Natural killer cell (primary cell): ENCODE data around the gene UCHL5. TPM values are rescaled to one million over a fixed set of nuclear protein-coding genes. Genes with fewer than 3 reads are reported as not detected.
"Not testable (repeated sequence)": the region's sequence is repeated elsewhere in the genome, so short reads cannot be mapped to it uniquely, and the experiment has no call there.

ENCODE experiments used
- ATAC-seq, 3 donors: fragments of 150-1000 bp in 2 of 3; fragments of 200-7000 bp in 1 of 3; cut with Tn5 transposase; 1 replicate in 1 of 3; 2 replicates in 2 of 3; pipeline ENCODE4 v1.10.0; 2021; ENCODE audit warnings: mild to moderate bottlenecking in 2 of 3, moderate library complexity in 2 of 3
- DNase-seq, 2 donors: peaks; one replicate each; pipeline versions ENCODE4 v3.0.0 to v3.0.0-alpha.2; 2013 to 2021; ENCODE audit warnings: mixed read lengths in 1 of 2
- H3K27ac ChIP-seq: one replicate; pipeline ENCODE4 v1.5.1; 2013; ENCODE audit warnings: mild to moderate bottlenecking, low read length
- H3K27me3 ChIP-seq: one replicate; pipeline ENCODE4 v1.6.1; 2013; ENCODE audit warnings: low read length; ENCODE audit not compliant: control insufficient read depth, insufficient read depth
- H3K36me3 ChIP-seq: one replicate; pipeline ENCODE4 v1.6.1; 2013; ENCODE audit warnings: low read length; ENCODE audit not compliant: control insufficient read depth, insufficient read depth
- H3K4me1 ChIP-seq: one replicate; pipeline ENCODE4 v1.6.1; 2013; ENCODE audit warnings: low read length; ENCODE audit not compliant: control insufficient read depth, insufficient read depth
- H3K4me3 ChIP-seq: one replicate; pipeline ENCODE4 v1.5.1; 2013; ENCODE audit warnings: low read length
- H3K9me3 ChIP-seq: one replicate; pipeline ENCODE4 v1.6.1; 2013; ENCODE audit warnings: low read length; ENCODE audit not compliant: control insufficient read depth, insufficient read depth
- H3K27ac Mint-ChIP-seq, 2 donors: one replicate each; pipeline ENCODE4 v1.8.0; 2022; ENCODE audit warnings: mild to moderate bottlenecking in 2 of 2, mixed read lengths in 2 of 2, moderate library complexity in 1 of 2
- H3K27me3 Mint-ChIP-seq, 2 donors: one replicate each; pipeline ENCODE4 v1.8.0; 2022; ENCODE audit warnings: low read depth in 2 of 2, mixed read lengths in 2 of 2
- H3K36me3 Mint-ChIP-seq: one replicate; pipeline ENCODE4 v1.8.0; 2022; ENCODE audit warnings: mixed read lengths
- H3K4me1 Mint-ChIP-seq, 2 donors: one replicate each; pipeline ENCODE4 v1.8.0; 2022; ENCODE audit warnings: mixed read lengths in 2 of 2
- H3K4me3 Mint-ChIP-seq: one replicate; pipeline ENCODE4 v1.8.0; 2022; ENCODE audit warnings: mild to moderate bottlenecking, moderate library complexity, mixed read lengths
- H3K9me3 Mint-ChIP-seq, 2 donors: one replicate each; pipeline ENCODE4 v1.8.0; 2022; ENCODE audit warnings: mixed read lengths in 2 of 2
- CTCF ChIP-seq: fragments of 200-600 bp; IDR thresholded peaks from one replicate; pipeline ENCODE4 v1.8.0; 2022; ENCODE audit warnings: antibody characterized with exemption
- whole genome bisulfite sequencing: methylation state at CpG from one replicate; pipeline ENCODE4 v1.1.7; 2013; ENCODE audit warnings: missing lambda C conversion rate; ENCODE audit not compliant: insufficient coverage; 5-methylcytosine and 5-hydroxymethylcytosine counted together
- intact Hi-C: fragments of 100-400 bp; cut with micrococcal nuclease; formaldehyde crosslinking; loops from one replicate; pipeline ENCODE4 v1.14.2; 2022
- total RNA-seq, 4 donors: library from RNA; stranded (reverse); fragments of 120-200 nt in 1 of 4; gene quantifications; one replicate each; pipeline versions ENCODE4 v1.2.3 to v1.2.4, GENCODE V29; 2013 to 2022

The UCHL5 gene
- total RNA-seq, 3 donors from 2014 or later (not counting 1 experiment from before 2014, with no cell fraction given), result 44.3 to 53.9 (median 51.9) TPM

DNA sequence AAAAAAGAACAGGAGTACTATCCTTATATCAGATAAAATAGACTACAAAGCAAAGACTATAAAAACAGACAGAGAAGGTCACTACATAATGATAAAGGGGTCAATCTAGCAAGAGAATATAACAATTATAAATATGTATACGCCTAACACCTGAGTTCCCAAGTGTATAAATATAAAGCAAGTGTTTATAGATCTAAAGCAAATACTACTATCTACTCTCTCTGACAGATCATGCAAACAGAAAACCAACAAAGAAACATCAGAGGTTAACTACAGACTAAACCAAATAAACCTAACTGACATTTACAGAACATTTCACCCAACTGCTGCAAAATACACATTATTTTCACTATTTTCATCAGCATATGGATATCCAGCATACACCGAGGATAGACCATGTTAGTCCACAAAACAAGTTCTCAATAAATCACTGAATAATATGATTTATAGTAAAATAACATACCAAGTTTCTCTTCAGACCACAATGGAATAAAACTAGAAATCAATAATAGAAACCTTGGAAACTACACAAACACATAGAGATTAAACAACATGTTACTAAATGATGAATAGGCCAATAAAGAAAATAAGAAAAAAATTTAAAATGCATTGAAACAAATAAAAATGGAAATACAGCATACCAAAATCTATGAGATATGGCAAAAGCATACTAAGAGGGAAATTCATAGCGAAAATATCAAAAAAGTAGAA is 22.7 kb downstream of the UCHL5 start:
- Histone ChIP-seq H3K27me3 (no peaks in the 10 kb centered on the region), H3K4me1 (no peaks in the 10 kb centered on the region), H3K27ac (no peak overlapping the region), H3K9me3 (no peaks in the 10 kb centered on the region), H3K36me3 (peaks cover under 1% of the 10 kb centered on the region), H3K4me3 (no peak overlapping the region)
- no peak for DNase-seq
- Mint-ChIP-seq H3K4me1 (peaks cover 39 to 57% of the 10 kb centered on the region in 2 donors), H3K27ac (peak overlapping the region; percentile 4 to 54), H3K27me3 (no peaks in the 10 kb centered on the region), H3K36me3 (no peaks in the 10 kb centered on the region), H3K4me3 (no peak overlapping the region), H3K9me3 (no peaks in the 10 kb centered on the region)
- ATAC-seq, result no peak
- intact Hi-C loops, result no loop called here
- no CpG with 5 or more reads among the region's 3 CpGs for WGBS
- TF ChIP-seq CTCF, result no peak

DNA sequence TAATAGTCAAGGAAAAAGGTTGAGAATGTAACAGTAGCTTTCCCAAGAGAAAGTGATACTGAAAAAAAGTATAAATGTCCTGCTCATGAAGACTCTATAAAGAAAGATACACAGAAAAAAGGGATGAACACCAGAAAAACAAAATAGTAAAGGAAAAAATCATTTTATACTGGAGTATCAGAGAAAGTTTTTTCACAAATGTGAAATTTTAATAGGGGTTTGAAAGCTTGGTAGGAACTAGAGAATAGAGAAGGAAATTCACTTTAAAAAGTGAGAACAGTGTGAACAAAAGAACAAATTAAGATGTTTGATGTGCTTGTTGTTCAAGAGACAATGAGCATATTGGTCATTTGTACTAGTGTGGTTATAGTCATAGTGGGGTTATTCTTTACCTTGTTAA is 25.6 kb downstream of the UCHL5 start:
- Mint-ChIP-seq H3K27ac (peak overlapping the region in 1 of 2 donors; percentile 7), H3K4me1 (peaks cover 28 to 50% of the 10 kb centered on the region in 2 donors), H3K36me3 (no peaks in the 10 kb centered on the region), H3K4me3 (no peak overlapping the region), H3K9me3 (no peaks in the 10 kb centered on the region), H3K27me3 (no peaks in the 10 kb centered on the region)
- no peaks in the 10 kb centered on the region for H3K27me3 ChIP-seq
- TF ChIP-seq CTCF, result no peak
- no peaks in the 10 kb centered on the region for H3K36me3 ChIP-seq
- intact Hi-C loops, result no loop called here
- no peak overlapping the region for H3K4me3 ChIP-seq
- ATAC-seq (no peak), DNase-seq (no peak)
- no peak overlapping the region for H3K27ac ChIP-seq
- H3K4me1 ChIP-seq, result no peaks in the 10 kb centered on the region
- H3K9me3 ChIP-seq, result no peaks in the 10 kb centered on the region

DNA sequence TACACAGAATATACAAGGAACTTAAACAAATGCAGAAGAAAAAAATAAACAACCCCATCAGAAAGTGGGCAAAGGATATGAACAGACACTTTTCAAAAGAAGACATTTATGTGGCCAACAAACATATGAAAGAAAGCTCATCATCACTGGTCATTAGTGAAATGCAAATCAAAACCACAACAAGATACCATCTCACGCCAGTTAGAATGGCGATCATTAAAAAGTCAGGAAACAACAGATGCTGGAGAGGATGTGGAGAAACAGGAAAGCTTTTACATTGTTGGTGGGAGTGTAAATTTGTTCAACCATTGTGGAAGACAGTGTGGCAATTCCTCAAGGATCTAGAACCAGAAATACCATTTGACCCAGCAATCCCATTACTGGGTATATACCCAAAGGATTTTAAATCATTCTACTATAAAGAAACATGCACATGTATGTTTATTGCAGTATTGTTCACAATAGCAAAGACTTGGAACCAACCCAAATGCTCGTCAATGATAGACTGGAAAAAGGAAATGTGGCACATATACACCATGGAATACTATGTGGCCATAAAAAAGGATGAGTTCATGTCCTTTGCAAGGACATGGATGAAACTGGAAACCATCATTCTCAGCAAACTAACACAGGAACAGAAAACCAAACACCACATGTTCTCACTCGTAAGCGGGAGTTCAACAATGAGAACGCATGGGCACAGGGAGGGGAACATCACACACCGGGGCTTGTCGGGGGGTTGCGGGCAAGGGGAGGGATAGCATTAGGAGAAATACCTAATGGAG is 26.3 kb downstream of the UCHL5 start:
- Mint-ChIP-seq H3K27ac (peak overlapping the region in 1 of 2 donors; percentile 7), H3K4me1 (peaks cover 28 to 50% of the 10 kb centered on the region in 2 donors)
- H3K9me3 ChIP-seq, H3K36me3 Mint-ChIP-seq, H3K4me3 Mint-ChIP-seq, H3K27ac ChIP-seq, intact Hi-C loops, H3K9me3 Mint-ChIP-seq, H3K4me1 ChIP-seq, DNase-seq, H3K4me3 ChIP-seq, H3K27me3 ChIP-seq, H3K27me3 Mint-ChIP-seq, ATAC-seq, H3K36me3 ChIP-seq: not testable (repeated sequence)
- WGBS, result 97% methylated on average over 7 of the region's 9 CpGs

DNA sequence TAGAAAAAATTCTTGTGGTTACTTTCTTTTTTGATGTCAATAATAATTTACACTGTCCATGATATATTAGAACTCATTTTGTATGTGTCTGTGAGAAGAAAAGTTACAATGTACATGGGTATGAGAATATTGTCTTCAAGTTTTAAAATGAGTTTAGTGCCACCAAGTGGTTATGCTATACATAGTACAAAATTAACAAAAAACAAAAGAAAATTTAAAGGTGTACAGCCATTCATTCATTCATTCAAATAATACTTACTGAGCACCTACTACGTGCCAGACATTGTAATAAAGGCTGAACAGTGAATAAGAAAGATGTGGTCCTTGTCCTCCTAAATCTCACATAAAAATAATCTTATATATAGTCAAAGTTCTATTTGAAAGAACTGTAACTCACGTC is 27.7 kb downstream of the UCHL5 start:
- Mint-ChIP-seq H3K4me1 (peaks cover 17 to 38% of the 10 kb centered on the region in 2 donors), H3K9me3 (no peaks in the 10 kb centered on the region), H3K27me3 (no peaks in the 10 kb centered on the region), H3K4me3 (no peak overlapping the region), H3K36me3 (no peaks in the 10 kb centered on the region), H3K27ac (no peak overlapping the region)
- no CpG with 5 or more reads among the region's 2 CpGs for WGBS
- ATAC-seq (peak; percentile 59 to 67 (median 63)), DNase-seq (peak in 1 of 2 donors; percentile 13)
- Histone ChIP-seq H3K4me1 (no peaks in the 10 kb centered on the region), H3K27me3 (no peaks in the 10 kb centered on the region), H3K27ac (no peak overlapping the region), H3K4me3 (no peak overlapping the region), H3K36me3 (peaks cover 9% of the 10 kb centered on the region), H3K9me3 (no peaks in the 10 kb centered on the region)
- intact Hi-C loops, result no loop called here
- peak; percentile 28 for TF ChIP-seq CTCF
